Stimulated activated CD8-positive, alpha-beta memory T cell treated with anti-CD3 and anti-CD28 coated beads, Interleukin-4, amount 100 ng/mL, for 4 hours (primary cell): Measurements from ENCODE around the gene DAD1.

ENCODE experiments used
- DNase-seq, 2 donors: peaks; one replicate each; pipeline ENCODE4 v3.0.0-alpha.2; 2020; ENCODE audit warnings: low read depth in 2 of 2, low spot score in 1 of 2

Gene DAD1

DNA sequence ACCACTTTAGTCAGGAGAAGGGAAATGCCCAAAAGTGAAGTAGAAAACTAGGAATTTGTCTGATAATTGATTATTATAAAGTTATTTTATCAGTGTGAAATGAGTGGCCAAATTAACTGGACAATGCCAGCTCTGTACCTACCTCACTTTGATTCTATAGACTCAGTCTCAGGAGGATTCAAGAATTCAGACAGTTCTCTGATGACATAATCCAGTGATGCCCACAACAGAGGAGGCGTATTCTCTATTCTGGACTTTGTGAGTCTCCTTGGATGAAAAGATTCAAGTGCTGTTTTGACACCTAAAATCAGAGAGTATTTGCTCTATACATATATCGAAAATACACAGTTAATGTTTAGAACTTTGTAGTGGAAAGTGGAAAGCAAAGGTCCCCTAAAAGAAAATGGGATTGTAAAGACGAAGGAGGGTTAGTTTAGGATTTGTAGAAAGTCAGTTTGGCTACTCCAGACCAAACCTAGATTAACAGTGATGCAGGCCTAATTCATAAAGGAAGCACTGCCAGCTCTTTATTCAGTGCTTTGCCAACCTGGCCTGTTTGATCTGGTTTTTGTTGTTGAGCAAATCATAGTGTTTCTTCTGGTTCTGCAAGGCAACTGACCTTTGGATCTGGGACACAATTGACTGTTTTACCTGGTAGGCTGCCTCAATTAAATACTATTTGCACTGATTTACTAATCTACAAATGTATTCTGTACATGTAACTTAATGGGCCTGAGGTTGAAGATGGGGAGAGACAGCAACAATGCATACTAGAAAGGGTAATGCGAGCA lies 67.4 kb downstream of the DAD1 start:
- no peak for DNase-seq

DNA sequence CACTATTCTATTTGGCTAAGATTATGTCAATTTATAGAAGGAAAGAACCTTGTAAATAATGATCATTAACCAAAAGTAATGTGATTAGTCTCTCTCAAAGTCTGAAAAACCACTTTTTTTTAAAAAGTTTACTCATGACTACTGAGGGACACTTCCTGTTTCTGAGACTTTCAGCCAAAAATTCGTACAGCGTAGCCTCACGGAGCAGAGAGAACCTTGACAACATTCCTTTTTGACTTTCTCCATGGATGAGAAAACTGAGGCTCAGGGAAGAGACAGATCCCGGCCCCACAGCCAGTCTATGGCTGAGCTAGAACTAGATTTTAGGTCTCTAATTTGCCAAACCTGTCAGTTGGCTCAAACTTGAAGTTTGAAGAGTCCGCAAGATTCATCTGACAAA lies 68.2 kb downstream of the DAD1 start:
- no peak for DNase-seq

DNA sequence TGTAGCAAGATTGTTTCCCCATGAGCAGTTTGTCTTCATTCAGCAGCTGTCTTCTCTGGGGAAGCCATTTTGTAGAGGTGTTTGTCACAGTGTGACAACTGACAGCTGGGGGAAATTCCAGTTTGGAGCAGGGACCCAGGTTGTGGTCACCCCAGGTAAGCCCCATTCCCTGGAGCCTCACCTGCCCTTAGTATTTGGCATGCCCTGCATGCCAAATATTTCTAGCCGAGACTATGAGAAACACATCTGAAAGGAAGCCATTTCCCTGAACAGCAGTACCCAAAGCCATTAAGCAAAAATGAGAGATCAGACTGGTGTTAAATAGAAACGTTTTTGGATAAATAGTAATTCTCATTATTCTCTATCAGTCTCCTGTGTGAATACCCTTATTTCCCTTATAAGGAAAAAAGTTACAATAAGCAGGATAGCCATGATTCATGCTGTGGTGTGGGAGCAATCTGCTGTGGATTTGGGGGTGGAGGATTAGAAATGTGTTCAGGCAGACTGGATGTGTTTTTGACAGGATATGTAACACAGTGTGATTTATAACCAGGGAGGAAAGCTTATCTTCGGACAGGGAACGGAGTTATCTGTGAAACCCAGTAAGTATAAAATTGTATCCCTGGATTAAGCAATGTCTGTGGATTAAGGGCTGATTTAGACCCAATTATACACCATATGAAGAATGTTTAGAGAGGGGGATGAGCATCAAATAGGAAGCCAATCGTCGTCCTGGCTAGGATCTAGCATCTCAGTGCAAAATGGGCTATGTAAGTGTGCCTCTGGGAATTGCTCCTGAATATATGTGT lies 68.9 kb downstream of the DAD1 start:
- DNase-seq, result no peak

DNA sequence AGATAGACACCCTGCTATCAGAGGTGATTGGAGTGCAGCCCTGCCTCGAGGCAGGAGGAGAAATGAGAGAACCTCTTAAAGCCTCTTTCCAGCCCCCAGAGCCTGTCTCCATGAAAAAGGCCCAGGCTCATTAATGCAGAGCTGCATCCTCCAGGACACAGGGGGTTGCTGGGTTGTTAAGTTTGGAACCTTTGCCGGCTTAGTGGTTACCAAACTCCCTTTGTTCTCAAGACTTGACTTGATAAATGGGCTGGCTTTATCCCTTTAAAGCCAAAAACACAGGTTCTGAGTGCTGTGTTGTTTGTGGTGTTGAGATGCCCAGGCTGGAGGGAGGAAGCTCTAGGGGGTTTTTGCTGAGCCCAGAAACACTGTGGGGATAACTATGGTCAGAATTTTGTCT lies 71.0 kb downstream of the DAD1 start:
- no peak for DNase-seq

DNA sequence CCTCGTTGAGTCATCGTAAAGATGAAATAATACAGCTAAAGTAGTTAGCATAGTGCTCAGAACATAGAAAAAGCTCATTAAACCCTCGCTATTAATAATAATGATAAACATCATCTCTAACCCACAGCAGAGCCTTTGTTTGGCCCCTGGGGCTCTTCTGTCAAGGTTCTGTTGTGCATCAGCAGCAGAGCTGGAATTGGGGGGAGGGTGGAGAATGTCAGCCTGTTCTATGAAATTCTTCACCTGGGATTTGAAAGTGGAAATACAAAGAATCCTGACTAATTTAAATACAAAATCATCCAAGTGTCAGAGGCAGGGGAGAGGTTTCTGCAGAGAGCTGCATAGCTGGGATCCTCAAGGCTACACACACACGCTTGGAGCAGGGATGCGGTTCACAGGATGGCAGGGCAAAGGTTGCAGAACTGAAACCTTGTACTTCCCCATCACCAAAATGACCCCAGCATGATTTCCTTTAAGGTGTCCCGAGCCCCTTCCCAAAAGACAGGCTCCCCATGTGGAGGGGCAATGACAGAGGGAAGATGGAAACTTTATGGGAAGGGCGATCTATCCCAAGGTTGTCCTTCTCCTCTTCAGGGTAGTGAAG lies 71.8 kb downstream of the DAD1 start:
- no peak for DNase-seq

DNA sequence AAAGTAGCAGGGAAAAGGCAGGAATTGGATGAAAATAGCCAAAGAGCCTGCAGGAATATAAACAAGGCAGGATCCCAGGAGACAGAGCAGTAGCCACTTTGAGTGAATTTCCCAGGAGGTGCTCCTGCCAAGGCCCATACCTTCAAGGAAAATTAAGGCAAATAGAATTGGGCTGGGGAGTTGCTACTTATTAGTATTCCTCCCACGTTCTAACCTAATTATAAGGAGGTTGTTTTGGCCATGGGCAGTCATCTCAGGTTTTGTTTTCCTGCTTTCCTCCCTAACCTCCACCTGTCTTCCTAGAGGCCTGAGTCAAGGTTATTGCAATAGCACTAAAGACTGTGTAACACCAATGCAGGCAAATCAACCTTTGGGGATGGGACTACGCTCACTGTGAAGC lies 73.1 kb downstream of the DAD1 start:
- no peak for DNase-seq
